Measurements from ENCODE around the gene HS2ST1. TPM values are rescaled to one million over a fixed set of nuclear protein-coding genes. Genes with fewer than 3 reads are reported as not detected.

Gene HS2ST1
- polyA plus RNA-seq, 1 experiment: 22.4 TPM

GRCh38 chr1:87143413-87144135, 229.1 kb downstream of the HS2ST1 start:
- ChIA-PET POLR2A (no interaction called here), CTCF (interaction anchor here (0.9 to 1.7 kb wide), 2 partner anchors 9 to 15 kb away, joined by 3 to 5 read pairs; no protein-coding TSS in a partner anchor)
- DNase-seq (ENCODE audit: low read depth, low spot score): no peak
- Histone ChIP-seq H3K4me3 (ENCODE audit: low read depth, low read length) (no peak overlapping the region), H3K27ac (ENCODE audit: low read depth, low read length) (no peak overlapping the region), H3K9me3 (ENCODE audit: control insufficient read depth, insufficient read depth, low read length) (no peaks in the 10 kb centered on the region), H3K27me3 (ENCODE audit: control insufficient read depth, insufficient read depth, low read length) (peaks cover 6% of the 10 kb centered on the region)
- TF ChIP-seq, protein P1, sequence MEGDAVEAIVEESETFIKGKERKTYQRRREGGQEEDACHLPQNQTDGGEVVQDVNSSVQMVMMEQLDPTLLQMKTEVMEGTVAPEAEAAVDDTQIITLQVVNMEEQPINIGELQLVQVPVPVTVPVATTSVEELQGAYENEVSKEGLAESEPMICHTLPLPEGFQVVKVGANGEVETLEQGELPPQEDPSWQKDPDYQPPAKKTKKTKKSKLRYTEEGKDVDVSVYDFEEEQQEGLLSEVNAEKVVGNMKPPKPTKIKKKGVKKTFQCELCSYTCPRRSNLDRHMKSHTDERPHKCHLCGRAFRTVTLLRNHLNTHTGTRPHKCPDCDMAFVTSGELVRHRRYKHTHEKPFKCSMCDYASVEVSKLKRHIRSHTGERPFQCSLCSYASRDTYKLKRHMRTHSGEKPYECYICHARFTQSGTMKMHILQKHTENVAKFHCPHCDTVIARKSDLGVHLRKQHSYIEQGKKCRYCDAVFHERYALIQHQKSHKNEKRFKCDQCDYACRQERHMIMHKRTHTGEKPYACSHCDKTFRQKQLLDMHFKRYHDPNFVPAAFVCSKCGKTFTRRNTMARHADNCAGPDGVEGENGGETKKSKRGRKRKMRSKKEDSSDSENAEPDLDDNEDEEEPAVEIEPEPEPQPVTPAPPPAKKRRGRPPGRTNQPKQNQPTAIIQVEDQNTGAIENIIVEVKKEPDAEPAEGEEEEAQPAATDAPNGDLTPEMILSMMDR (IDR thresholded peaks at IDR 0.05; ENCODE audit: low read depth, low read length): no peak

GRCh38 chr1:87144316-87144895, 230.0 kb downstream of the HS2ST1 start:
- no peak overlapping the region for H3K4me3 ChIP-seq (ENCODE audit: low read depth, low read length)
- DNase-seq (ENCODE audit: low read depth, low spot score): no peak
- ChIA-PET POLR2A (no interaction called here), CTCF (interaction anchor here (0.9 to 1.7 kb wide), 2 partner anchors 10 to 16 kb away, joined by 3 to 5 read pairs; no protein-coding TSS in a partner anchor)
- TF ChIP-seq, protein P1 (IDR thresholded peaks at IDR 0.05; ENCODE audit: low read depth, low read length): no peak
- no peak overlapping the region for H3K27ac ChIP-seq (ENCODE audit: low read depth, low read length)
- peaks cover 6% of the 10 kb centered on the region for H3K27me3 ChIP-seq (ENCODE audit: control insufficient read depth, insufficient read depth, low read length)
- no peaks in the 10 kb centered on the region for H3K9me3 ChIP-seq (ENCODE audit: control insufficient read depth, insufficient read depth, low read length)

DNA sequence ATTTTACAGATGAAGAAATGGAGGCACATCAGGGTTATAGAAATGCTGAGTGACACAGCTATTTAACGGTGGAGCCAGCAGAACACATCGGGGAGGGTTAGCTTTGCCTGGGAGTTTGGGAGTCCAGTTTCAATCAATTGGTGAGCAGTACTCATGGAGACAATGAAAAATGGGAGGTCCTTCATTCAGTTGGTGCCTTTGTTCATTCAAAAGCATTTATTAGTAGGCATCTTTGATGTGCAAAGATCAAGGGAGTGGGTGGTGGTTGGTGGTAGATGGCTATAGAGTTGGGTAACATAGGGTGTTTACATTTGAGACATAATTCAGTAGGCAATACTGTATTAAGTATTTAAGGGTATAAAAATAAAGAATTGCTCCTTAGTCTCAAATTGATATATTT, 230.5 kb downstream of the HS2ST1 start:
- no peaks in the 10 kb centered on the region for H3K9me3 ChIP-seq (ENCODE audit: control insufficient read depth, insufficient read depth, low read length)
- no peak for DNase-seq (ENCODE audit: low read depth, low spot score)
- H3K27me3 ChIP-seq (ENCODE audit: control insufficient read depth, insufficient read depth, low read length): peaks cover 6% of the 10 kb centered on the region
- TF ChIP-seq, protein P1 (IDR thresholded peaks at IDR 0.05; ENCODE audit: low read depth, low read length): no peak
- ChIA-PET POLR2A (no interaction called here), CTCF (interaction anchor here (1.7 kb wide), 1 partner anchor 11 kb away, joined by 5 read pairs; no protein-coding TSS in a partner anchor)
- no peak overlapping the region for H3K27ac ChIP-seq (ENCODE audit: low read depth, low read length)
- H3K4me3 ChIP-seq (ENCODE audit: low read depth, low read length): no peak overlapping the region

DNA sequence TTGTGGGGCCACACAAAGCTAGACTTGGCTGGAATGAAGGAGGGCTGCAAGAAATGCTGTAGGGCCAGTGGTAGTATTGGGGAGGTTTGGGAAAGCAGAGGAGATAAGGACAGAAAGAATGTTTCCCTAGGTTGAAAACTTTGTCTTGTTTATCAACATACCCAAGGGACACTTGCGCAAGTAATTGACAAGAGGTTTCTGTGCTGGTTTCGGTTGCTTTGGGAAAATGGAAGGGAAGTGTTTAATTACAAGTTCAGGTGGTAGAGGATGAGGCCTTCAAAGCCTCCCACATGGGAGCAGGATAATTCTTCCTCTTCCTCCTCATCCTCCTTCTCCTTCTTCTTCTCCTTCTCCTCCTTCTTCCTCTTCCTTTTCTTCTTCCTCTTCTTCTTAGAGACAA, 232.1 kb downstream of the HS2ST1 start:
- POLR2A ChIA-PET: no interaction called here
- no peak overlapping the region for H3K4me3 ChIP-seq (ENCODE audit: low read depth, low read length)
- H3K9me3 ChIP-seq (ENCODE audit: control insufficient read depth, insufficient read depth, low read length): no peaks in the 10 kb centered on the region
- no peak for DNase-seq (ENCODE audit: low read depth, low spot score)
- H3K27me3 ChIP-seq (ENCODE audit: control insufficient read depth, insufficient read depth, low read length): peaks cover 6% of the 10 kb centered on the region
- H3K27ac ChIP-seq (ENCODE audit: low read depth, low read length): no peak overlapping the region
- TF ChIP-seq, protein P1 (IDR thresholded peaks at IDR 0.05; ENCODE audit: low read depth, low read length): no peak
- CTCF ChIA-PET: interaction anchor here (1.2 kb wide), 1 partner anchor 12 kb away, joined by 3 read pairs; no protein-coding TSS in a partner anchor

DNA sequence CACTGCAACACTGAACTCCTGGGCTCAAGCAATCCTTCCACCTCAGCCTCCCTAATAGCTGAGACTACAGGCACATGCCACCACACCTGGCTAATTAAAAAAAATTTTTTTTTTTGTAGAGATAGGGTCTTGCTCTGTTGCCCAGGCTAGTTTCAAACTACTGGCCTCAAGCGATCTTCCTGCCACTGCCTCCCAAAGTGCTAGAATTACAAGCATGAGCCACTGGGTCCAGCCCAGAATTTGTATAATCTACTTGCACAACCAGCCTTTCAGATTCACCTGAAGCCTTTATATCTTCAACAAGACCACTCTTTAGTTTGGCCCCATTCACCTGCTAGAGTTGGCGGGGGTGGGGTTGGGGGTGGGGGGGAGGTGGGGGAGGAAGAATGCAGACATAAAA, 232.6 kb downstream of the HS2ST1 start:
- POLR2A ChIA-PET: no interaction called here
- CTCF ChIA-PET: no interaction called here
- DNase-seq (ENCODE audit: low read depth, low spot score): no peak
- no peak overlapping the region for H3K4me3 ChIP-seq (ENCODE audit: low read depth, low read length)
- no peaks in the 10 kb centered on the region for H3K9me3 ChIP-seq (ENCODE audit: control insufficient read depth, insufficient read depth, low read length)
- TF ChIP-seq, protein P1 (IDR thresholded peaks at IDR 0.05; ENCODE audit: low read depth, low read length): no peak
- peaks cover 6% of the 10 kb centered on the region for H3K27me3 ChIP-seq (ENCODE audit: control insufficient read depth, insufficient read depth, low read length)
- no peak overlapping the region for H3K27ac ChIP-seq (ENCODE audit: low read depth, low read length)

Measured in AG04450 (cell line).